ENCODE data around the gene PRKAG3. TPM values are rescaled to one million over a fixed set of nuclear protein-coding genes. Genes with fewer than 3 reads are reported as not detected.

The PRKAG3 gene
- total RNA-seq, 1 experiment from 2014 or later, result not detected

GRCh38 chr2:218830526-218831306, 887 bp downstream of the PRKAG3 start:
- TF ChIP-seq CTCF (IDR thresholded peaks at IDR 0.05; ENCODE audit: unreplicated experiment), result no peak
- no peaks in the 10 kb centered on the region for H3K36me3 Mint-ChIP-seq (ENCODE audit: insufficient read depth, unreplicated experiment)
- H3K27ac Mint-ChIP-seq (ENCODE audit: low read depth, unreplicated experiment), result no peak overlapping the region
- DNase-seq (ENCODE audit: unreplicated experiment), result no peak
- H3K27me3 Mint-ChIP-seq (ENCODE audit: insufficient read depth, unreplicated experiment), result peaks cover 19% of the 10 kb centered on the region
- peaks cover 15% of the 10 kb centered on the region for H3K4me1 Mint-ChIP-seq (ENCODE audit: insufficient read depth, unreplicated experiment)
- intact Hi-C loops (cut with micrococcal nuclease), result no loop called here
- POLR2A ChIA-PET, result no interaction called here
- no peak overlapping the region for H3K4me3 Mint-ChIP-seq (ENCODE audit: unreplicated experiment)
- CTCF ChIA-PET, result interaction anchor here (0.6 to 1.2 kb wide), 4 partner anchors 17 to 385 kb away, joined by 3 read pairs; no protein-coding TSS in a partner anchor
- no TSS peak for BruUV-seq (replicated peaks)
- no peaks in the 10 kb centered on the region for H3K9me3 Mint-ChIP-seq (ENCODE audit: unreplicated experiment)

DNA sequence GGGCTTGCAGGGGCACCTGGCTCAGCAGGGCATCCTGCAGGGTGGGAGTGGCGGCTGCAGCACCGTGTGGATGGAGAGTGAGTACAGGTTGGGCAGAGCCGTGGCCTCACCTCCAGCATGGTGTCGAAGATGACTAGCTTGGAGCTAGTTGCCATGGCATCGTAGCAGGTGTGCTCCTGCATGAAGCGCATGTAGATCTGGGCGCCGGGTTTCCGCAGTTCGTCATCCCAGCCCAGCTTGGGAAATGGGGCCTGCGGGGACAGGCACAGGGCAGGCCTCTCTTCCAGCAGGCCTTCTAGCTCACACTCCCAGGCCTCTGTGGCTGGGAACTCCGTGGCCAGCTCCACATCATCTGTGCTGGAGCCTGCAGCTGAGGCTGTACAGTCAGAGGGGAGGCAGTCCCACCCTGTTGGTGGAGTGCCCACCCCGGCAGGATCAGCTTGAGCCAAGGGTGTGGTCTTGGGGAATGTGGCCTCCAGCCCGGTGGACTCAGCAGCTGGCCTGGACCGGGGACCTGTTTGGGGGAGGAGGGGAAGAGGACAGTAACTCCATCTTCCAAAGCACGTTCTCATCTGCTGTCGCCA, 1.6 kb downstream of the PRKAG3 start:
- DNase-seq (ENCODE audit: unreplicated experiment), result no peak
- Mint-ChIP-seq H3K4me3 (ENCODE audit: unreplicated experiment) (no peak overlapping the region), H3K36me3 (ENCODE audit: insufficient read depth, unreplicated experiment) (no peaks in the 10 kb centered on the region), H3K27ac (ENCODE audit: low read depth, unreplicated experiment) (no peak overlapping the region), H3K27me3 (ENCODE audit: insufficient read depth, unreplicated experiment) (peaks cover 19% of the 10 kb centered on the region), H3K9me3 (ENCODE audit: unreplicated experiment) (no peaks in the 10 kb centered on the region), H3K4me1 (ENCODE audit: insufficient read depth, unreplicated experiment) (peaks cover 14% of the 10 kb centered on the region)
- intact Hi-C loops (cut with micrococcal nuclease), result no loop called here
- CTCF ChIA-PET, result interaction anchor here (0.6 to 1.2 kb wide), 5 partner anchors 17 to 385 kb away, joined by 3 read pairs; no protein-coding TSS in a partner anchor
- no TSS peak for BruUV-seq (replicated peaks)
- POLR2A ChIA-PET, result no interaction called here
- TF ChIP-seq CTCF (IDR thresholded peaks at IDR 0.05; ENCODE audit: unreplicated experiment), result no peak

DNA sequence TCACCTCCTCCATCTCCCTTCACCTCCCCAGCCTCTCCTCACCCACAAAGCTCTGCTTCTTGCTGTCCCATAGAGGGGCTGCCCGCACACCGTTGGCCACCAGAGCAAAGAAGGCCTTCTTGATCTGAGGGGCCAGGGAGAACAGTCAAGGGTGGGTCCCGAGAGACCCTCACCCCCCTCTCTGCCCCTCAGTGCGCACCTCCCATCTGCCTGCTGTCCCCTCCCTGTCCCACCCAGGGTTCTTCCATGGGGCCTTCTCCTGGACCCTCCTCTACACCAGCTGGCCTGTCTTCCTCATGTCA, 3.2 kb downstream of the PRKAG3 start:
- intact Hi-C loops (cut with micrococcal nuclease), result no loop called here
- no TSS peak for BruUV-seq (replicated peaks)
- TF ChIP-seq CTCF (IDR thresholded peaks at IDR 0.05; ENCODE audit: unreplicated experiment), result no peak
- H3K4me1 Mint-ChIP-seq (ENCODE audit: insufficient read depth, unreplicated experiment), result peaks cover 10% of the 10 kb centered on the region
- POLR2A ChIA-PET, result no interaction called here
- DNase-seq (ENCODE audit: unreplicated experiment), result no peak
- CTCF ChIA-PET, result no interaction called here
- H3K4me3 Mint-ChIP-seq (ENCODE audit: unreplicated experiment), result no peak overlapping the region
- no peak overlapping the region for H3K27ac Mint-ChIP-seq (ENCODE audit: low read depth, unreplicated experiment)
- H3K36me3 Mint-ChIP-seq (ENCODE audit: insufficient read depth, unreplicated experiment), result no peaks in the 10 kb centered on the region
- H3K27me3 Mint-ChIP-seq (ENCODE audit: insufficient read depth, unreplicated experiment), result peaks cover 19% of the 10 kb centered on the region
- H3K9me3 Mint-ChIP-seq (ENCODE audit: unreplicated experiment), result no peaks in the 10 kb centered on the region

- DNase-seq (ENCODE audit: unreplicated experiment), result no peak
- H3K27ac Mint-ChIP-seq (ENCODE audit: low read depth, unreplicated experiment), result no peak overlapping the region
- H3K27me3 Mint-ChIP-seq (ENCODE audit: insufficient read depth, unreplicated experiment), result peaks cover 19% of the 10 kb centered on the region
- peaks cover 10% of the 10 kb centered on the region for H3K4me1 Mint-ChIP-seq (ENCODE audit: insufficient read depth, unreplicated experiment)
- no peak overlapping the region for H3K4me3 Mint-ChIP-seq (ENCODE audit: unreplicated experiment)
- no peaks in the 10 kb centered on the region for H3K9me3 Mint-ChIP-seq (ENCODE audit: unreplicated experiment)
- ChIA-PET CTCF (interaction anchor here (0.6 kb wide), 1 partner anchor 23 kb away, joined by 3 read pairs; no protein-coding TSS in a partner anchor), POLR2A (no interaction called here)
- no peaks in the 10 kb centered on the region for H3K36me3 Mint-ChIP-seq (ENCODE audit: insufficient read depth, unreplicated experiment)
- intact Hi-C loops (cut with micrococcal nuclease), result no loop called here
- no peak for TF ChIP-seq CTCF (IDR thresholded peaks at IDR 0.05; ENCODE audit: unreplicated experiment)
- BruUV-seq (replicated peaks), result no TSS peak
Measured at GRCh38 chr2:218827701-218828476, 3.7 kb downstream of the PRKAG3 start.

Data from MCF 10A (cell line).